ENCODE data around the gene SDS. TPM values are rescaled to one million over a fixed set of nuclear protein-coding genes. Genes with fewer than 3 reads are reported as not detected.

SDS gene, protein sequence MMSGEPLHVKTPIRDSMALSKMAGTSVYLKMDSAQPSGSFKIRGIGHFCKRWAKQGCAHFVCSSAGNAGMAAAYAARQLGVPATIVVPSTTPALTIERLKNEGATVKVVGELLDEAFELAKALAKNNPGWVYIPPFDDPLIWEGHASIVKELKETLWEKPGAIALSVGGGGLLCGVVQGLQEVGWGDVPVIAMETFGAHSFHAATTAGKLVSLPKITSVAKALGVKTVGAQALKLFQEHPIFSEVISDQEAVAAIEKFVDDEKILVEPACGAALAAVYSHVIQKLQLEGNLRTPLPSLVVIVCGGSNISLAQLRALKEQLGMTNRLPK
- total RNA-seq = not detected
- 0 reads per million in 2 donors for total RNA-seq

DNA sequence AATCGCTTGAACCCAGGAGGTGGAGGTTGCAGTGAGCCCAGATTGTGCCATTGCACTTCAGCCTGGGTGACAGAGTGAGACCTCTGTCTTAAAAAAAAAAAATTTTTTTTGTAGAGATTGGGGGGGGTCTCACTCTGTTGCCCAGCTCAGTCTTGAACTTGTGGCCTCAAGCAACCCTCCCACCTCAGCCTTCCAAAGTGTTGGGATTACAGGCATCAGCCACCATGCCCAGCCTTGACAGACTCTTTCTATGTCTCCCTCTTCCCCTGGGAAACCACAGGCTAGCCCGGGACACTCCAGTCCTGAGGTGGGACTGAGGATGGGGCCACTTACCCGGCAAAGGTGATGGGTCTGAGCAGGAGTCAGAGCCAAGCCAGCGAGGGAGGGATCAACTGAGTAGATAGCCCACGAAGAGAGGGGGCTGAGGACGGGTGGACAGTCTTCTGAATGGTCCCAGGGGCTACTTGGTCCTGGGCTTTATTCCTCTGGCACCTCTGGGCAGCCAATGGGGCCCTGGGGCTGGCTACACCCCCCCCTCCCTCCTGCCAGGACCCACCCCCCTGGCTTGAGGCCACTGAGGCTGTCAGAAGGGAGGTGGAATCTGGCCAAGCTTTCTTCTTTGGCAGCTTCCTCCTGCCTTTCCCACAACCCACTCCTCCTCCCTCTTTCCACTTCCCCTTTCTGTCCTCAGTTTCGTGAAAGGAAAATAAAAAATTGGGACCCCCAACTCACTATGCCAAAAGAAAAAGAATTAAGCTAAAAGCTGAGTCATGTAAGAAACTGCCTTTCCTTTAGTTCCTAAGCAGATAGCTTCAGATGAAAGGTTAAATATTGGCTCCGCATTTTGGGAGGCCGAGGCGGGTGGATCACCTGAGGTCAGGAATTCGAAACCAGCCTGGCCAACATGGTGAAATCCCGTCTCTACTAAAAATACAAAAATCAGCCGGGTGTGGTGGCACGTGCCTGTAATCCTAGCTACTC lies at the start of gene SDS:
Gene SDS (minus strand): TSS at position 453 of the 981 bp plus-strand sequence. CDS start 4,179 bp downstream, outside the sequence.
- Mint-ChIP-seq H3K27ac (no peak within 1 kb of the TSS), H3K4me1 (no peaks in the 10 kb centered on the region), H3K27me3 (peaks cover 23% of the 10 kb centered on the region), H3K36me3 (ENCODE audit: low read depth) (peaks cover 2% of the 10 kb centered on the region), H3K4me3 (no peak within 1 kb of the TSS)
- no peaks in the 10 kb centered on the region for H3K9me3 ChIP-seq (ENCODE audit: control insufficient read depth, low read length, poor library complexity, severe bottlenecking)
- ATAC-seq = no peak
- DNase-seq = no peak

DNA sequence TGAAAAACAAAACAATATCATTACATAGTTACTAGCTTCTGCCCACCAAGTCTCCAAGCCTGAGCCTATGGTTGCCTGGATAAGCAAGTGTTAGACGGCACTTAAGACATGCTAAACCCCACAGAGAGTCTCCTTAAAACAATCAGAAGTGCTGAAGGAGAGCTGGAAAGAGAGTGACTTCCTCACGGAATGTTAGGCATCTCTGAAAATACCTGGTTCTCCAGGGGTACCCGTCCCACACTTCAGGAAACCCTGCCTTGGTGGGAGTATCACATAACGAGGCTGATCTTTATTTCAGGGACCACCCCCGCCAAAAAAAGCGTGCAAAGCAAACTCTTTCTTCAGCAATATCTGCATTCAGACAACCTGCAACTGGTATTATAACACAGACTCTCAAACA lies 49.6 kb upstream of the SDS start:
- Mint-ChIP-seq H3K27me3 (peaks cover 27% of the 10 kb centered on the region), H3K36me3 (ENCODE audit: low read depth) (no peaks in the 10 kb centered on the region), H3K4me1 (no peaks in the 10 kb centered on the region), H3K4me3 (no peak overlapping the region), H3K27ac (no peak overlapping the region)
- no peak for DNase-seq
- no peaks in the 10 kb centered on the region for H3K9me3 ChIP-seq (ENCODE audit: control insufficient read depth, low read length, poor library complexity, severe bottlenecking)
- no peak for ATAC-seq

DNA sequence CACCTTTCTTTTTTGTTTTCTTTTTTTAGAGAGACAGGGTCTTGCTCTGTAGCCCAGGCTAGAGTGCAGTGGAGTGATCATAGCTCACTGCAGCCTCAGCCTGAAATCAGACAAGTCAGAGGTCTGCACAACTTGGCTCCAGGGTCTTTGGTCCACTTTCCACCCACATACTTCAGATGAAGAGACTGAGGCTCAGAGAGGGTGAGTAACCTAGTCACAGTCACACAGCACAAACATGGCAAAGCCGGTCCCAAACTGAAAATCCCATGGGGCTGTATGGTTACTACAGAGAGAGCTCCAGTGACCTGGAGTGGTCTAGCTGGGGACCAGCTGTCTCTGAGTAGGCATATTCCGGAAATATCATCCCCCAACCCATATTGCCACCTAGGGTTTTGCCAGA lies 48.8 kb upstream of the SDS start:
- no peak overlapping the region for H3K27ac Mint-ChIP-seq
- H3K27me3 Mint-ChIP-seq = peaks cover 30% of the 10 kb centered on the region
- no peaks in the 10 kb centered on the region for H3K4me1 Mint-ChIP-seq
- no peak overlapping the region for H3K4me3 Mint-ChIP-seq
- ATAC-seq = no peak
- DNase-seq = no peak
- no peaks in the 10 kb centered on the region for H3K36me3 Mint-ChIP-seq (ENCODE audit: low read depth)
- H3K9me3 ChIP-seq (ENCODE audit: control insufficient read depth, low read length, poor library complexity, severe bottlenecking) = no peaks in the 10 kb centered on the region

DNA sequence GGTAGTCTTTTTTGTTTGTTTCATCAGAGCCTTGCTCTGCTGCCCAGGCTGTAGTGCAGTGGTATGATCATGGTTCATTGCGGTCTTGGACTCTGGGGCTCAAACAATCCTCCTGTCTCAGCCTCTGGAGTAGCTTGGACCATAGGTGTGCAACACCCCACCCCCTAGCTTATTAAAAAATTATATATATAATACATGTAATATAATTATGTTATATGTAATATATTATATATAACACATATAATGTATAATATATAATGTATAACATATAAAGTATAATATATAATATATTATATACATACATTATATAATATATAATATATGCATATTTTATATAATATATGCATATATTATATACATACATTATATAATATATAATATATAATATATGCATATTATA lies 46.2 kb upstream of the SDS start:
- no peak overlapping the region for H3K27ac Mint-ChIP-seq
- no peak overlapping the region for H3K4me3 Mint-ChIP-seq
- DNase-seq (no peak), ATAC-seq (no peak)
- H3K27me3 Mint-ChIP-seq = peaks cover 23% of the 10 kb centered on the region
- H3K36me3 Mint-ChIP-seq (ENCODE audit: low read depth) = no peaks in the 10 kb centered on the region
- H3K9me3 ChIP-seq (ENCODE audit: control insufficient read depth, low read length, poor library complexity, severe bottlenecking) = no peaks in the 10 kb centered on the region
- H3K4me1 Mint-ChIP-seq = no peaks in the 10 kb centered on the region

DNA sequence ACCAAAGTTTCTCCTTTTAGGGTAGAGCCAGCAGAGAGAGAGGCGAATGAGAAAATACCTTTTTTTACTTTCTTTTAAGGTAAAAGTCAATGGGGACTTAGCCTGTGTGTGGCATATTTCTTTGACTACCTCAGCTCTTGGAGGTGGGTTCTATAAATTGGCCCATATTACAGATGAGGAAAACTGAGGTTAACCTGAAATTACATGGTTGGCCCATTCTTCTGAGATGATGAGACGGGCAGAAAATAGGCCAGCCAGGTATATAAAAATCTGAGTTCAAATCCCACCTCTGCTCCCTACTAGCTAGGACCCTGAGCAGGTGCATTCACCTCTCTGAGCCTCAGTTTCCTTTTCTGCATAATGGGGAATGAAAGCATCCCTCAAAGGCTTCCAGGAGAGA lies 45.6 kb upstream of the SDS start:
- Mint-ChIP-seq H3K27ac (no peak overlapping the region), H3K27me3 (peaks cover 28% of the 10 kb centered on the region), H3K4me3 (no peak overlapping the region), H3K4me1 (no peaks in the 10 kb centered on the region), H3K36me3 (ENCODE audit: low read depth) (no peaks in the 10 kb centered on the region)
- DNase-seq (no peak), ATAC-seq (no peak)
- no peaks in the 10 kb centered on the region for H3K9me3 ChIP-seq (ENCODE audit: control insufficient read depth, low read length, poor library complexity, severe bottlenecking)

DNA sequence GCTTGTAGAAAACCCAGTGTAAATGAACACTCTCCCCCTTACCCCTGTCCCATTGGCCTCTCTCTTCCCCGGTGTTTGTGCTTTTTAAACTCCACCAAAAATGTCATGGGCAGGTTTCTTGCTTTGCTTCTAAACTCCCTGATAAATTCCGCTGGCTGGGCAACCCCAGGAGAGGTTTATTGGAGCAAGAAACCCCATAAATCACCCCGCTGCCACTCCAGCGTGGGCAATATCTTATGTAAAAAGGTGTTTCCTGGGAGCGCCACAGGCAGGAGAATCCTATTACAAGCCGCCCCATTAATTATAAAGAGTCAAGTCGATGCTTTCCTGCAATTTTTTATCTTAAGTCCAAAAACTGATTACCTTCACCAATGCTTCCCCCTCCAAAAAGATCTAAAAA lies 45.2 kb upstream of the SDS start:
- DNase-seq = no peak
- H3K27ac Mint-ChIP-seq = no peak overlapping the region
- H3K4me1 Mint-ChIP-seq = no peaks in the 10 kb centered on the region
- H3K9me3 ChIP-seq (ENCODE audit: control insufficient read depth, low read length, poor library complexity, severe bottlenecking) = no peaks in the 10 kb centered on the region
- no peak overlapping the region for H3K4me3 Mint-ChIP-seq
- no peaks in the 10 kb centered on the region for H3K36me3 Mint-ChIP-seq (ENCODE audit: low read depth)
- no peak for ATAC-seq
- peaks cover 32% of the 10 kb centered on the region for H3K27me3 Mint-ChIP-seq

DNA sequence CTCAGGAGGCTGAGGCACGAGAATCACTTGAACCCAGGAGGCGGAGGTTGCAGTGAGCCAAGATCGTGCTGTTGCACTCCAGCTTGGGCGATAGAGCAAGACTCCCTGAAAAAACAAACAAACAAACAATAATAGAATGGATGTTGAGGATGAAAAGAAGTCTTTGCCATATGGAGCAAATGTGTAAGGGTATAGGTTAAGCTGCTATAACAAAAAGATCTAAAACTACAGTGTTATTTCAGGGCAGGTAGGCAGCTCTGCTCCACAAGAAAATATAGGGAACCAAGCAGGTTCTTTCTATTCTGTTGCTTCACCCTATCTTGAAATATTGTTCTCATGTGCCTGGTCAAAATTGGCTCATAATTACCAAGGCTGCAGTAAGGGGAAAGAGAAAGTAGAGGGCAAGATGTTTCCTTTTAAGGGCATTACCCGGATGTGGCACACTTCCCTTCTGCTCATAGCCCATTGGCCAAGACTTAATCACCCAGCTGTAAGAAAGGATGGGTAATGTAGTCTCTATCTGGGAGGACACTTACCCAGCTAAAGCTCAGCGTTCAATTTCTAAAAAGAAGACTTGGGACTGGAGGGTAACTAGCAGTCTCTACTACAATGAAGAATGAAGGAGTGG lies 42.0 kb upstream of the SDS start:
- H3K36me3 Mint-ChIP-seq (ENCODE audit: low read depth) = no peaks in the 10 kb centered on the region
- DNase-seq (no peak), ATAC-seq (no peak)
- H3K27ac Mint-ChIP-seq = no peak overlapping the region
- no peaks in the 10 kb centered on the region for H3K9me3 ChIP-seq (ENCODE audit: control insufficient read depth, low read length, poor library complexity, severe bottlenecking)
- no peak overlapping the region for H3K4me3 Mint-ChIP-seq
- H3K27me3 Mint-ChIP-seq = peaks cover 37% of the 10 kb centered on the region
- no peaks in the 10 kb centered on the region for H3K4me1 Mint-ChIP-seq

DNA sequence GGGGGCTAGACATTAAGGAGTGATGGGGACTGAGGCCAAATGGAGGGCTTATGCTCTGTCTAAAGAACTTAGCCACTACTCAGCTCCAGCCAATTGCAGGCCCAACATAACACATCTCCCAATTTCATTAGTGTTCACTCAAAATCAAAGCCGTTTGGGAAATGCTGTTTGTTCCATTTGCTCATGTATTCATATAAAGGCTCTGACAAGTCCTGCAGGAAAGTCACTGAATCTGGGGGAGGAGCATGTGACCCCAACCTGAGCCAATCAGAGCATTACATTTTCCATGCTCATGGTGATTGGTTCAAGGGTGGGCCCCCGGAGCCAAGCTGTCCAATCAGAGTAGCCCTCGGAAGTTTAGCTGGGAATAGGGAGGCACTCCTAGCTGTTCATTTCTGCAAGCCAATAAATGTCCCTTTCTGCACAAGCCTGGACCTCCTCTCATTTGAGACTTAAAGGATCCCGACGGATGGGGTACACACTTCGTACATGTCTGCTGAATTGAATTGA lies 39.4 kb upstream of the SDS start:
- Mint-ChIP-seq H3K27me3 (peaks cover 28% of the 10 kb centered on the region), H3K27ac (no peak overlapping the region), H3K36me3 (ENCODE audit: low read depth) (no peaks in the 10 kb centered on the region), H3K4me3 (no peak overlapping the region), H3K4me1 (no peaks in the 10 kb centered on the region)
- H3K9me3 ChIP-seq (ENCODE audit: control insufficient read depth, low read length, poor library complexity, severe bottlenecking) = no peaks in the 10 kb centered on the region
- ATAC-seq (no peak), DNase-seq (no peak)

DNA sequence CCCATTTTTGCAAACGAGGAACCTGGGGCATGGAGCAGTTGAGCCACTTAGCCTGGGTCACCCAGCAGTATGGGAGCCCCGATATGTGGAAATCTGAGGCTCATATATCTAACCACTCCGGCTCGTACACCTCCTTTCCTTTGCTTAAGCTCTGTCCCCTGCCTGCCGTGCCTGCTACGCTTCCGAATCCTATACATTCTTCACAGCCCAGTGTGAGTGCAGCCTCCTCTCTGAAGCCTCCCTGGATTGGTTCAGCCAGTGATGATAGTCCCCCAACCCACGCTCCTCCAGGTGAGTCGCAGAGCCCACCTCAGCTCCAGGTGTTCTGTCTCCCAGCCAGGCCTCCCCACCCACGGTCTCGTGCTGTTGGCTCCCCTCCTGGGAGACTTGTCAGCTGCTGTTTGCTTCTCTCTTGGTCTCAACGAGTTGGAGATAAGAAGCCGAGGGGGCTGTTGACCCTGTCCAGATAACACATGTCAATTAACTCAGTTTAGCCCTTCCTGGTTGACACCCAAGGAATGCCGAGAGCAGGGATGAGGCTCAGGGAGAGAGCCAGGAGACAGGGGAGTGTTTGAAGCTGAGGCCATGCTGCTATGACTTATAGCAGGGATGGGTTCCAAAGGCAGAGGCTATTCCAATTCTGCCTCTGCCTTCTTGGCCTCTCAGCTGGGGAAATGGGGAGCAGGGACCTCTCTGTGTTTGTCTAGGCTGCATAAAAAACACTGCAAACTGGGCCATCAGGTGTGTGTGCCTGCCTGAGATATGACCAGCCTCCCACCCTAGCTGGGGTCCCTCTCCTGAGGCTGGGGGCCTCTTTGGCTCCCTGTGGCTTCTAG lies 37.5 kb upstream of the SDS start:
- H3K9me3 ChIP-seq (ENCODE audit: control insufficient read depth, low read length, poor library complexity, severe bottlenecking) = no peaks in the 10 kb centered on the region
- no peaks in the 10 kb centered on the region for H3K36me3 Mint-ChIP-seq (ENCODE audit: low read depth)
- no peaks in the 10 kb centered on the region for H3K4me1 Mint-ChIP-seq
- peaks cover 19% of the 10 kb centered on the region for H3K27me3 Mint-ChIP-seq
- DNase-seq = no peak
- no peak overlapping the region for H3K4me3 Mint-ChIP-seq
- ATAC-seq = no peak
- no peak overlapping the region for H3K27ac Mint-ChIP-seq

DNA sequence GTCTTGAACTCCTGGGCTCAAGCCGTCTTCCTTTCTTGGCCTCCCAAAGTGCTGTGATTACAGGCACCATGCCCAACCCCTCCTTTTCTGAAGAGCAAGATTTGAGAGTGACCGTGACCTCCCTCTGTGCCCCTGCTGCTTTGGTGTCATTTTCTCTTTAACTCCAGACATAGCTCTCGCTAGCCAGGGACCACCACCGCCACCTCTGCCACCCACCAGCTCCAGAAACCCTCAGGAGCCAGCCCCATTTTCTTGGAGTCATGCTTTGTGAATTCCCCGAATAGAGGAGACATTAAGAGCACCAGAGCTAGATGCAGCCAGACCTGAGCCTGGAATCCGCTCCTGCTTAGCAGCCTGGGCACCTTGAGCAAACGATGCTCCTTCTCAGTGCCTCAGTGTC lies 36.6 kb upstream of the SDS start:
- no peaks in the 10 kb centered on the region for H3K36me3 Mint-ChIP-seq (ENCODE audit: low read depth)
- ATAC-seq = no peak
- H3K9me3 ChIP-seq (ENCODE audit: control insufficient read depth, low read length, poor library complexity, severe bottlenecking) = no peaks in the 10 kb centered on the region
- peaks cover 15% of the 10 kb centered on the region for H3K27me3 Mint-ChIP-seq
- H3K4me3 Mint-ChIP-seq = no peak overlapping the region
- H3K27ac Mint-ChIP-seq = no peak overlapping the region
- DNase-seq = no peak
- no peaks in the 10 kb centered on the region for H3K4me1 Mint-ChIP-seq

DNA sequence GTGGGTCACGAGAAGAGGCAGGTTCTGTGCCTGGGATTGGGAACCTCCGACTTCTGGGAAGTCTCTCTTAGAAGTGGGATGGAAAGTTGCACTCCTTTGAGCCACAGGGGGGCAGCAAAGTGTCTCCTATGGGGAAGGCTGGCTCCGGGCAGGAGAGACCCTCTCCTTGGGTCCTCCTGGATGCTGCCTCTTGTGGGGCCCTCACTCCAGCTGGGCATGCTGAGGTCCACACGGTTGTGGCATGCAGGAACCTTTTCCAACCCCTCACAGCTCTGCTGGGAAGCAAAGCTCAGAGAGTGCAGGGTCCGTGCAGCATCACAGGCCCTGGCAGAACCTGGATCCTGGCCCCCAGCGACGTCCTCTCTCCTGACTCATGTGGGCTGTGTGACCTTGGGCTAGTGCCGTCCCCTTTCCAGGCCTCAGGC lies 35.9 kb upstream of the SDS start:
- peaks cover 12% of the 10 kb centered on the region for H3K27me3 Mint-ChIP-seq
- no peak overlapping the region for H3K27ac Mint-ChIP-seq
- no peaks in the 10 kb centered on the region for H3K4me1 Mint-ChIP-seq
- no peak for DNase-seq
- ATAC-seq = no peak
- no peaks in the 10 kb centered on the region for H3K36me3 Mint-ChIP-seq (ENCODE audit: low read depth)
- H3K9me3 ChIP-seq (ENCODE audit: control insufficient read depth, low read length, poor library complexity, severe bottlenecking) = no peaks in the 10 kb centered on the region
- no peak overlapping the region for H3K4me3 Mint-ChIP-seq

DNA sequence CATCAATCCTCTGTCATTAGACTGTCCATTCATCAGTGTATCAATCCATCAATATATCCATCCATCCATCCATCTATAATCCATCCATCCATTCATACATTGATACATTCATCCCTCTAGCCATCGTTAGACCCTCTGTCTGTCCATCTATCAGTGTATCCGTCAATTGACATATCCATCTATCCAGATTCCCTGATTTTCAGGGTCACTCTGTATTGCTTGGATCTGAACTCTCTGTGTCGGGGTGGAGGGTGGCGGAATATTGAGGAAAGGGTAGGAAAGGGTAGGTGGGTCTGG lies 35.6 kb upstream of the SDS start:
- ATAC-seq (no peak), DNase-seq (no peak)
- Mint-ChIP-seq H3K36me3 (ENCODE audit: low read depth) (no peaks in the 10 kb centered on the region), H3K27me3 (peaks cover 8% of the 10 kb centered on the region), H3K27ac (no peak overlapping the region), H3K4me3 (no peak overlapping the region), H3K4me1 (no peaks in the 10 kb centered on the region)
- no peaks in the 10 kb centered on the region for H3K9me3 ChIP-seq (ENCODE audit: control insufficient read depth, low read length, poor library complexity, severe bottlenecking)
